GM20431 (cell line): ENCODE results near the gene PUS3.
"Not testable (repeated sequence)": the region's sequence is repeated elsewhere in the genome, so short reads cannot be mapped to it uniquely, and the experiment has no call there.

Experiments used
- in situ Hi-C: fragments of 300-500 bp; cut with MseI, MboI; formaldehyde crosslinking; loops from one replicate; pipeline ENCODE4 v1.15.0; 2020; ENCODE audit warnings: low sequenced_read_pairs; ENCODE audit not compliant: unreplicated experiment

Gene PUS3

GRCh38 chr11:125923012-125923579, 20.1 kb upstream of the PUS3 start:
- in situ Hi-C loops = loop anchor here (10.0 kb wide), 1 partner anchor 262 kb away; no protein-coding TSS in a partner anchor

- in situ Hi-C loops = loop anchor here (10.0 kb wide), 1 partner anchor 263 kb away; no protein-coding TSS in a partner anchor
These were observed 19.1 kb upstream of the PUS3 start for GRCh38 chr11:125922156-125922555.

DNA sequence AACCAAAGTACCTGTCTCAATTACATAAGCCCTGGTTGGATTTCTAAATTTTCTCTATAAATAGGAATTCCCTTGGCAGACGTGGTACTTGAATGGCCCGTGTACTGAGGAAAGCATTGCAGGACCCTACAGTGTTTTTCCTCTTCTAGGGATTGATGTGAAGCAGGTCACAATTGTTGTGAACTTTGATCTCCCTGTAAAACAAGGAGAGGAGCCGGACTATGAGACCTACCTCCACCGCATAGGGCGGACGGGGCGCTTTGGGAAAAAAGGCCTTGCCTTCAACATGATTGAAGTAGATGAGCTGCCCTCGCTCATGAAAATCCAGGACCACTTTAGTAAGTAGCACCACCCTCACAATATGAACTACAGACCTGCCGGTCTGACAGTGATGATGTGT, 18.0 kb upstream of the PUS3 start:
- in situ Hi-C loops = loop anchor here (10.0 kb wide), 1 partner anchor 264 kb away; no protein-coding TSS in a partner anchor

DNA sequence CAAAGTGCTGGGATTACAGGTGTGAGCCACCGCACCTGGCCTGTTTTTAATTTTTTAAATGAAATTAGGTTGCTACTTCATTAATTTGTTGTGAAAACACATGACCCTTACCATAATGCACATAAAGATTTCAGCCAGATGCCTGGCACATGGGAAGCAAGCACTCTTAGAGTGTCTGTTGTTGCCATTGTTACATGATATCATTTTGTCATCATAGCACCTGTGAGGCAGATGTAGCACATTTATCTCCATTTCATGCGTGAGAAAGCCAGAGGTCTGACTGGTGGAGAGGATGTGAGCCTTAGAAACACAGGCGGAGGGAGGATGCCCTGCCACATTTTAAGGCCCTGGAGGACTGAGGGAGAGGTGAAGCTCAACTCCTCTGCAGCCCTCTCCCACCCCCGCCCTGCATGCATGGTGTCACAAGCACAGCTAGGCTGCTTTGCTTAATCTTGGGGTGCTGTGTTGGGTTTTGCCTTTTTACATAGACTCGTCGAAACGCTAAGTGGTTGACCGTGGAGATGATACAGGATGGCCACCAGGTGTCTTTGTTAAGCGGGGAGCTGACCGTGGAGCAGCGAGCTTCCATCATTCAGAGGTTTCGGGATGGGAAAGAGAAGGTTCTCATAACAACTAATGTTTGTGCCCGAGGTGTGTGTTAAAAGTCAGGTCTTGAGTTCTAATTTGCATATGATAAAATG, 15.3 kb upstream of the PUS3 start:
- in situ Hi-C loops = no loop called here

DNA sequence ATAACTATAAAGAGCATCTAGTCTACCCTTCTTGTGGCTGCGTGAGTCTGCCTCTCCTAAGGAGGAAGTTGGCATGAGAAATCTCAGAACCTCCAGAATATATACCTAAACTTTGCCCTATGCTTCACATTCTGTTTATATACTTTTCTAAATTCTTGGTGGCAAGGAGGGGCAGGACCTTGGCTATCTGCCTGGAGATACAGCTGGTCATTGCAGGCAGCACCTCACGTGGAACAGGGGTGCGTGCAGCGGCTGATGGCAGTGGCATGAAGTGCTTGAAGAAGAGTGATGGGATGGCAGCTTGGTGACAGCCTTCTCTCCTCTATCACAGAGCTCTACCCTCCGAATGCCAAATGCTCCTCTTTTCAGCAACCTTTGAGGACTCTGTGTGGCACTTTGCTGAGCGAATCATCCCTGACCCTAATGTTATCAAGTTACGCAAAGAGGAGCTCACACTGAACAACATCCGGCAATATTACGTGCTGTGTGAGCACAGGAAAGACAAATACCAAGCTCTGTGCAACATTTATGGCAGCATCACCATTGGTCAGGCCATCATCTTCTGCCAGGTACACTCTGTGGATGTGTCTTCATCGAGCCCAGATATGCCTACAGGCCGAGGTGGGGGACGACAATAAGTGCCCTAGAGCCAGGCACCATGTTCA, 13.8 kb upstream of the PUS3 start:
- in situ Hi-C loops = no loop called here

DNA sequence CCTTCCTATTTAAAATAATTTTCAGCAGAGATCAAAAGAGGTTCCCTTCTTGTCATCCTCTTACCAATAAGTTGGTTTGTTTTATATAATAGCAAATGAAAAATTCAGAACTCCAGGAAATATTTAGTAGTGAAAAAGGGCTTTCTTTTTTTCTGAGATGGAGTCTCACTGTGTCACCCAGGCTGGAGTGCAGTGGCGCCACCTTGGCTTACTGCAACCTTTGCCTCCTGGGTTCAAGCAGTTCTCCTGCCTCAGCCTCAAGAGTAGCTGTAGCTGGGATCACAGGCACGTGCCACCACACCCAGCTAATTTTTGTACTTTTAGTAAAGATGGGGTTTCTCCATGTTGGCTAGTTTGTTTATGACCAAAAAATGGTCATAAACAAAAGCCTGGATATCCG, 11.6 kb upstream of the PUS3 start:
- in situ Hi-C loops = not testable (repeated sequence)

- in situ Hi-C loops = no loop called here
These were observed 7.3 kb upstream of the PUS3 start for GRCh38 chr11:125910226-125910849.

GRCh38 chr11:125904678-125905077, 1.7 kb upstream of the PUS3 start:
- in situ Hi-C loops = no loop called here

DNA sequence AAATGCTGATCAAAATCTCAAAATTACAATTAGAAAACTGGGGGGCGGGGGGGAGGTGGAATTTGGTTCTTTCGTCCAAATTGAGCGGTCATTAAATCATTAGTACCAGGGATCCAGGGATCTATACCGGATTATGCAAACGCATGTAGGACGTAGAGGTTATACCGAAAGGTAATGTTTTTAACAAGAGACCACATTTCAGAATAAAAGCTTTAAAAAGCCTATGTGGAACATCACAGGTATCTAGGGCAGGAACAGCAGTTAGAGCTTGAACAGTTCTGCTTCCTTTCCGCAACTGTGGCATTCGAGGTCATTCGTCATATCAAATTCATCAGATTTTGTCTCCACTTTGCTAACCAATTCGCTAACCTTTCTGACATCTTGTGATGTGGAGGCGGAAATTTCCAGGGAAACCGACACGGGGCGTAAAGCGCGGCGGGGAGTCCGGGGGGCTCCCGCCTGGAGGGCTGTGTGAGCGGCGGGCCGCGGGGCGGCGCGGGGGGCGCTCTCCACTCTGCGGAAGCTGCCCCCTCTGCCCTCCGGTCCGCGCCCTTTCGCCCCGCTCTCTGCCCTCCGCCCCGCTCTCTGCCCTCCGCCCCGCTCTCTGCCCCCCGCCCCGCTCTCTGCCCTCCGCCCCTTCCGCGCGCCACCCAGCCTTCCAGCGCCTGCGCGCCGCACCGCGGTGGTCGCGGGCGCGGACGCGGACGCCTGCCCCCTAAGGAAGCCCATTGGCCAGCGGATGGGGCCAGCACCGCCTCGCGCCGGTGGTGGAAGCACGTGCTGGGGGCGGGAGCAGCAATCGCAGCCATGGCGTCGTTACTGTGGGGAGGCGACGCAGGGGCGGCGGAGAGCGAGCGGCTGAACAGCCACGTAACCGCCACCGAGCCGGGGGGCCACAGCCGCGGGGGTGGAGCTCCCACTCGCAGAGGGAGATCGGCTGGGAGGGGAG, 979 bp upstream of the PUS3 start, which contains the start of gene DDX25:
TSS of gene DDX25 (plus strand) at position 798 of the 949 bp plus-strand sequence. CDS start at position 808, 10 bp downstream.
- in situ Hi-C loops = no loop called here

DNA sequence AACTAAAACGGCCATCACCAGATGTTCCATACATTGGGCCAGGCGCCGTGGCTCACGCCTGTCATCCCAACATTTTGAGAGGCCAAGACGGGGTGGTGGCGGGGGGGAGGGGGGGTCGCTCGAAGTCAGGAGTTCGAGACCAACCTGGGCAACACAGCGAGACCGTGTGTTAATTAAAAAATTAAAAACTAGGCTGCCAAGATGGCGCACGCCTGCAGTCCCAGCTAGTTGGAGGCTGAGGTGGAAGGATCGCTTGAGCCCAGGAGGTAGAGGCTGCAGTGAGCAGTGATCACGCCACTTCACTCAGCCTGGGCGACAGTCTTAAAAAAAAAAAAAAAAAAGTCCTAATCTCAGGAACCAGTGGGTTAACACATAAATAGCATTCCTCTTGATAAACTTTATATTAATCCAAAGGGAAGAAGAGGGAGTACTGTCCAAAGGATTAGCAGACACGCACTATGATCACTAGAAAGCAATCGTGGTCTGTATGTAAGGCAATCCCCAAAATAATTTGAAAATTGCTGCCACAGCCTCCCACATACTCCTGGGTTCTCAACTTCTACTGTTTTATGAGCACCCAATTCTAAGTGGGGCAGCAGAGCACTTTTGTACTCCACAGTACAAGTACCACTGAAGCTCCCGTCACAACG, 604 bp downstream of the PUS3 start:
- in situ Hi-C loops = no loop called here

DNA sequence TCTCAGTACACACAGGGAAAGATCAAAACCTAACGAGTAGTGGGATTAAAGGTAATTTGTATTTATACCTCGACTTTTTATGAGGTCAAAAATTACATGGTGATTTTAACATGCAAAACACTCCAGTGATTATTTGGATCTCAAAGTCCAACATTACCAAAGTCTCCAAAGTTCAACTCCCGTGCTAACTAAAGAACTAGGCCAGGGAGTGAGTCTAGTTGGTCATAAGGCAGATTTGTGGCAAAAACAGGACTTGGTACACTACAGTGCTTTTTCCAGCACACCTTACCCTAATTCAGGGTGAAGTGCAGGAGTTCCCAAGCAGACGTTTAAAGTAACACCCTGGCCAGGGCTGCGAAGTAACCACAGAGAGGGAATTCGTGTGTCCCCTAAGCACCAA, 1.1 kb downstream of the PUS3 start:
- in situ Hi-C loops = no loop called here

- in situ Hi-C loops = loop anchor here (25.0 kb wide), 1 partner anchor 306 kb away; the partner anchor contains the start of gene STT3A
These were observed 10.0 kb downstream of the PUS3 start for GRCh38 chr11:125892994-125893393.

DNA sequence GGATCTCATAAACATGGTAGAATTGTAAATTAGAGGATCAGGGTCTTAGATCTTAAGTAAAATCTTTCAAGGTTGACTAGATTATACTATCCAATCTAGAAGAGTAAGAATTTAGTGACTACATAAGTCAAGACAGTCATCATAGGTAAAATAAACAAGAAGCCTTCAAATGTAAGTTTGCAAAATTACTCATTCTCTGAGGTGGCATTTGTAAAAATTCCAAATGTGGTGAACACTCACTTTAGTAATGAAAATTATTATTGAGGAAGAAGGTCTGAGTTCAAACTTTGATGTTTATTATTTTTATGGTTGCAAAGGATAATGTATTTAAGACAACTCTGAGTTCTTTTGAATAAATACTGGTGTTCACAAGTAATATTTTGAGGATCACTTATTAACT, 10.9 kb downstream of the PUS3 start:
- in situ Hi-C loops = loop anchor here (25.0 kb wide), 1 partner anchor 305 kb away; the partner anchor contains the start of gene STT3A

GRCh38 chr11:125890447-125891100, 12.4 kb downstream of the PUS3 start:
- in situ Hi-C loops = loop anchor here (25.0 kb wide), 1 partner anchor 303 kb away; the partner anchor contains the start of gene STT3A

DNA sequence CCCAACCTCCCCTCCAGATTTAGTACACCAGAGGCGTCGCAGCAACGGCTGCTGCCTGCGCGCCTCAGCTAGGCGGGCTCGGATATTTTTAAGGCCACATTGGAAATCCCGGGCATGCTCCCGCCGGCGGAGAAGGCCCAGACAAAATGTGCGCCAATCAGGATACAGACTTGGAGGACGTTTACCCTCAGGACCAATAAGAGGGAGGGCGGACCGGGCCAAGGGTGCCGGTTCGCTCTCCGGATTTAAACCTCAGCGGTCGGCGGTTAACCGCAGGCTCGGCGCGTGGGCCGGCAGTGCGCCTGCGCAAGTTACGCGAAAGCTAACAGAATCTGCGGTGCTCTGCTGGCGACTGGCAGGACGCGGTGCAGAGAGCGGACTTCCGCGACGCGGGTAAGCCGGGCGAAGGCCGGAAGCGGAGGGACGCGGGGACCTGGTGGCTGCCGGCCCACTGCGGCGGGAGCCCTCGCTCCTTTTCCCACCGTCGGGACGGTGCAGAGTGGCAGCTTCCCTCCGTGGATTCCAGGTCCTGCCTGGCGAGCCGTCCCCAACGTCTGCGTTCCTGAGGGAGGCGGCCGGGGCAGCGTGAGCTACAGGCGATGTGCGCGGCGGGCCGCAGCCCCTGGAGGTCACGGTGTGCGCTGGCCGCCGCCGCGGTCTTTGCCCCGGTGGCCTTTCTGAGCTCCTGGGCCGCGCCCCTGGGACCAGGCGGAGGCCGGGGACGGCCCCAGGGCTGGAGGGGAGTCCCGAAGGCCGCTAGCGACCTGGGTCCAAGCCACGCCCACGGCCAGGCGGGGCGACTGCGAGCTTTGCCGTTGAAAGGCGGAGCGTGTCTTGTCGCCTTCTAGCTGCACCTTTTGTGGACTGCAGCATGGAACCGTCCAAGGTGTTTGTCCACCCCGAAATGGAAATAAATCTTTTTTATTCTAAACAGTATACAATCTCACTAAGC, 15.4 kb downstream of the PUS3 start, which contains the start of gene HYLS1:
TSS of gene HYLS1 (plus strand) at position 296 of the 952 bp plus-strand sequence. CDS start 11,701 bp downstream, outside the sequence.
- in situ Hi-C loops = loop anchor here (25.0 kb wide), 1 partner anchor 300 kb away; the partner anchor contains the start of gene STT3A

DNA sequence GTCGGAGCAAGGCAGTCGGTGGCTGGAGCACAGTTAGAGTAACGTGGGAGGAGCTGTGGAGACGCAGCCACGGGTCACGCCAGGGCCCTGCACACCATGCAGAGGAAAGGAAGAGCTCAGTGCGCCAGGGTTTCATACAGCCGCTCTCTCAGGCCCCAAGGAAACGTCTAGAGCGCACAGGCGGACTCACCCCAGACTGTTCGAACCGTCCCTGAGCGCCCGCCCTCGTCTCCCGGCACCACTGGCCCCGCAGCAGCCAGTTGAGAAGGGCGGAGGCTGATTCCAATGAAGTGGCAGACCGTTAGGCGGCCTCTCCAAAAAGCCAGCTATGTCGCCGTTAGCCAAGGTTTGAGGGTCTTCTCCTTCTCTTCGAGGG, 16.0 kb downstream of the PUS3 start:
- in situ Hi-C loops = loop anchor here (25.0 kb wide), 1 partner anchor 300 kb away; the partner anchor contains the start of gene STT3A

DNA sequence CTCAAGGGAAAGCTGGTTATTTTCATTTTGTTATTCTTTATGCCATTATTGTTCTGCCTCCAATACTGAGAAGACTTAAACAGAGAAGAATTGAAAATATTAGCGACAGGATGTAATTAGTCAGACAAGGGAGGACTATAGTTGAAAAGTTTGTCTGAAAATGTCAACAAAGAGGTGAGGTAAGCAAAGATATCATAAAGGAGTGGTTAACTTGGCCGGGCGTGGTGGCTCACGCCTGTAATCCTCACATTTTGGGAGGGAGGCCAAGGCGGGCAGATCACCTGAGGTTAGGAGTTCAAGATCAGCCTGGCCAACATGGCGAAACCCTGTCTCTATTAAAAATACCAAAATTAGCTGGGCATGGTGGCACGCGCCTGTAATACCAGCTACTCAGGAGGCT, 19.6 kb downstream of the PUS3 start:
- in situ Hi-C loops = loop anchor here (25.0 kb wide), 1 partner anchor 296 kb away; the partner anchor contains the start of gene STT3A
